Activated CD4-positive, alpha-beta memory T cell treated with anti-CD3 and anti-CD28 coated beads, Interleukin-2, amount 10 ng/mL, durations not matched to agents 7 days and 5 days (primary cell): Measurements from ENCODE around the gene SORCS2. TPM values are rescaled to one million over a fixed set of nuclear protein-coding genes. Genes with fewer than 3 reads are reported as not detected.

ENCODE experiments used
- CTCF ChIA-PET: fragments of 350-600 bp; sonication (Branson Sonifier 250); formaldehyde crosslinking; loops from one replicate; lab custom pipeline; 2021; ENCODE audit warnings: antibody characterized with exemption, inconsistent platforms; lab: Charles Lee
- POLR2A ChIA-PET: fragments of 350-600 bp; sonication (Branson Sonifier 250); formaldehyde crosslinking; loops from one replicate; lab custom pipeline; 2021; ENCODE audit warnings: antibody characterized with exemption; lab: Charles Lee
- DNase-seq: peaks from one replicate; pipeline ENCODE4 v3.0.0-alpha.2; 2020
- H3K27ac Mint-ChIP-seq: one replicate; pipeline ENCODE4 v1.8.0; 2021; ENCODE audit warnings: mild to moderate bottlenecking, mixed read lengths
- H3K27me3 Mint-ChIP-seq: one replicate; pipeline ENCODE4 v1.8.0; 2021; ENCODE audit warnings: mixed read lengths
- H3K36me3 Mint-ChIP-seq: one replicate; pipeline ENCODE4 v1.8.0; 2021; ENCODE audit warnings: low read depth, mixed read lengths
- H3K4me1 Mint-ChIP-seq: one replicate; pipeline ENCODE4 v1.8.0; 2021; ENCODE audit warnings: mixed read lengths
- H3K4me3 Mint-ChIP-seq: one replicate; pipeline ENCODE4 v1.8.0; 2021; ENCODE audit warnings: mild to moderate bottlenecking, mixed read lengths
- H3K9me3 Mint-ChIP-seq: one replicate; pipeline ENCODE4 v1.8.0; 2021; ENCODE audit warnings: mixed read lengths
- total RNA-seq, 2 experiments: library from RNA; stranded (reverse); gene quantifications; one replicate each; pipeline ENCODE4 v1.2.3, GENCODE V29; 2021

The SORCS2 gene
- total RNA-seq, 2 experiments from 2014 or later, result 0.10 to 0.18 TPM

- H3K9me3 Mint-ChIP-seq, result no peaks in the 10 kb centered on the region
- ChIA-PET POLR2A (no interaction called here), CTCF (no interaction called here)
- no peak overlapping the region for H3K4me3 Mint-ChIP-seq
- H3K27ac Mint-ChIP-seq, result no peak overlapping the region
- H3K27me3 Mint-ChIP-seq, result no peaks in the 10 kb centered on the region
- H3K4me1 Mint-ChIP-seq, result no peaks in the 10 kb centered on the region
- H3K36me3 Mint-ChIP-seq, result no peaks in the 10 kb centered on the region
- no peak for DNase-seq
These were observed 422.1 kb downstream of the SORCS2 start for GRCh38 chr4:7614350-7614949.

GRCh38 chr4:7616193-7616592 lies 423.9 kb downstream of the SORCS2 start:
- ChIA-PET POLR2A (no interaction called here), CTCF (no interaction called here)
- Mint-ChIP-seq H3K9me3 (no peaks in the 10 kb centered on the region), H3K4me1 (no peaks in the 10 kb centered on the region), H3K4me3 (no peak overlapping the region), H3K27me3 (peaks cover 1% of the 10 kb centered on the region), H3K27ac (no peak overlapping the region), H3K36me3 (no peaks in the 10 kb centered on the region)
- DNase-seq, result no peak

- DNase-seq, result no peak
- H3K27ac Mint-ChIP-seq, result no peak overlapping the region
- no peaks in the 10 kb centered on the region for H3K36me3 Mint-ChIP-seq
- no peaks in the 10 kb centered on the region for H3K9me3 Mint-ChIP-seq
- ChIA-PET POLR2A (no interaction called here), CTCF (no interaction called here)
- peaks cover 6% of the 10 kb centered on the region for H3K27me3 Mint-ChIP-seq
- H3K4me3 Mint-ChIP-seq, result no peak overlapping the region
- H3K4me1 Mint-ChIP-seq, result no peaks in the 10 kb centered on the region
These were observed 426.0 kb downstream of the SORCS2 start for GRCh38 chr4:7618361-7618760.

GRCh38 chr4:7620086-7620813 lies 427.9 kb downstream of the SORCS2 start:
- POLR2A ChIA-PET, result no interaction called here
- peaks cover 12% of the 10 kb centered on the region for H3K27me3 Mint-ChIP-seq
- no peaks in the 10 kb centered on the region for H3K4me1 Mint-ChIP-seq
- DNase-seq, result no peak
- H3K9me3 Mint-ChIP-seq, result no peaks in the 10 kb centered on the region
- no peak overlapping the region for H3K27ac Mint-ChIP-seq
- CTCF ChIA-PET, result no interaction called here
- no peak overlapping the region for H3K4me3 Mint-ChIP-seq
- no peaks in the 10 kb centered on the region for H3K36me3 Mint-ChIP-seq

- Mint-ChIP-seq H3K4me1 (no peaks in the 10 kb centered on the region), H3K27ac (no peak overlapping the region), H3K9me3 (no peaks in the 10 kb centered on the region), H3K4me3 (no peak overlapping the region), H3K36me3 (no peaks in the 10 kb centered on the region), H3K27me3 (peaks cover 15% of the 10 kb centered on the region)
- ChIA-PET POLR2A (no interaction called here), CTCF (no interaction called here)
- no peak for DNase-seq
These were observed 428.5 kb downstream of the SORCS2 start for GRCh38 chr4:7620814-7621176.

GRCh38 chr4:7621252-7622035 lies 429.1 kb downstream of the SORCS2 start:
- POLR2A ChIA-PET, result no interaction called here
- no peaks in the 10 kb centered on the region for H3K9me3 Mint-ChIP-seq
- no peaks in the 10 kb centered on the region for H3K4me1 Mint-ChIP-seq
- CTCF ChIA-PET, result interaction anchor here (1.0 kb wide), 1 partner anchor 99 kb away, joined by 3 read pairs; no protein-coding TSS in a partner anchor
- H3K36me3 Mint-ChIP-seq, result no peaks in the 10 kb centered on the region
- DNase-seq, result no peak
- H3K27ac Mint-ChIP-seq, result no peak overlapping the region
- H3K27me3 Mint-ChIP-seq, result peaks cover 15% of the 10 kb centered on the region
- H3K4me3 Mint-ChIP-seq, result no peak overlapping the region

GRCh38 chr4:7622371-7622770 lies 430.0 kb downstream of the SORCS2 start:
- CTCF ChIA-PET, result interaction anchor here (1.0 kb wide), 1 partner anchor 98 kb away, joined by 3 read pairs; no protein-coding TSS in a partner anchor
- DNase-seq, result no peak
- Mint-ChIP-seq H3K27ac (no peak overlapping the region), H3K9me3 (no peaks in the 10 kb centered on the region), H3K36me3 (no peaks in the 10 kb centered on the region), H3K27me3 (peaks cover 16% of the 10 kb centered on the region), H3K4me1 (no peaks in the 10 kb centered on the region), H3K4me3 (no peak overlapping the region)
- POLR2A ChIA-PET, result no interaction called here

GRCh38 chr4:7623468-7623867 lies 431.1 kb downstream of the SORCS2 start:
- H3K4me3 Mint-ChIP-seq, result no peak overlapping the region
- POLR2A ChIA-PET, result no interaction called here
- H3K27me3 Mint-ChIP-seq, result peaks cover 19% of the 10 kb centered on the region
- no peak overlapping the region for H3K27ac Mint-ChIP-seq
- no peaks in the 10 kb centered on the region for H3K9me3 Mint-ChIP-seq
- CTCF ChIA-PET, result no interaction called here
- DNase-seq, result no peak
- no peaks in the 10 kb centered on the region for H3K4me1 Mint-ChIP-seq
- no peaks in the 10 kb centered on the region for H3K36me3 Mint-ChIP-seq

- H3K36me3 Mint-ChIP-seq, result no peaks in the 10 kb centered on the region
- no peak for DNase-seq
- CTCF ChIA-PET, result no interaction called here
- no peaks in the 10 kb centered on the region for H3K9me3 Mint-ChIP-seq
- POLR2A ChIA-PET, result no interaction called here
- no peaks in the 10 kb centered on the region for H3K4me1 Mint-ChIP-seq
- peaks cover 19% of the 10 kb centered on the region for H3K27me3 Mint-ChIP-seq
- no peak overlapping the region for H3K4me3 Mint-ChIP-seq
- no peak overlapping the region for H3K27ac Mint-ChIP-seq
These were observed 432.1 kb downstream of the SORCS2 start for GRCh38 chr4:7624396-7624980.

GRCh38 chr4:7625071-7625470 lies 432.7 kb downstream of the SORCS2 start:
- H3K4me3 Mint-ChIP-seq, result no peak overlapping the region
- ChIA-PET CTCF (no interaction called here), POLR2A (no interaction called here)
- no peak overlapping the region for H3K27ac Mint-ChIP-seq
- H3K27me3 Mint-ChIP-seq, result peaks cover 19% of the 10 kb centered on the region
- no peaks in the 10 kb centered on the region for H3K4me1 Mint-ChIP-seq
- DNase-seq, result no peak
- no peaks in the 10 kb centered on the region for H3K9me3 Mint-ChIP-seq
- H3K36me3 Mint-ChIP-seq, result no peaks in the 10 kb centered on the region

GRCh38 chr4:7626531-7626930 lies 434.2 kb downstream of the SORCS2 start:
- DNase-seq, result no peak
- ChIA-PET CTCF (no interaction called here), POLR2A (no interaction called here)
- Mint-ChIP-seq H3K4me1 (no peaks in the 10 kb centered on the region), H3K27me3 (peaks cover 17% of the 10 kb centered on the region), H3K27ac (no peak overlapping the region), H3K4me3 (no peak overlapping the region), H3K9me3 (no peaks in the 10 kb centered on the region), H3K36me3 (no peaks in the 10 kb centered on the region)

- Mint-ChIP-seq H3K36me3 (no peaks in the 10 kb centered on the region), H3K27me3 (peaks cover 21% of the 10 kb centered on the region), H3K4me3 (no peak overlapping the region), H3K27ac (no peak overlapping the region), H3K9me3 (no peaks in the 10 kb centered on the region), H3K4me1 (no peaks in the 10 kb centered on the region)
- no peak for DNase-seq
- ChIA-PET POLR2A (no interaction called here), CTCF (no interaction called here)
These were observed 435.2 kb downstream of the SORCS2 start for GRCh38 chr4:7627251-7628250.
